ENCODE measurements around the gene MAN1C1. TPM values are rescaled to one million over a fixed set of nuclear protein-coding genes. Genes with fewer than 3 reads are reported as not detected.

Gene MAN1C1
- total and polyA plus RNA-seq, 2 donors (not counting 1 experiment from before 2014, with no cell fraction given), result 17.7 to 51.4 TPM

DNA sequence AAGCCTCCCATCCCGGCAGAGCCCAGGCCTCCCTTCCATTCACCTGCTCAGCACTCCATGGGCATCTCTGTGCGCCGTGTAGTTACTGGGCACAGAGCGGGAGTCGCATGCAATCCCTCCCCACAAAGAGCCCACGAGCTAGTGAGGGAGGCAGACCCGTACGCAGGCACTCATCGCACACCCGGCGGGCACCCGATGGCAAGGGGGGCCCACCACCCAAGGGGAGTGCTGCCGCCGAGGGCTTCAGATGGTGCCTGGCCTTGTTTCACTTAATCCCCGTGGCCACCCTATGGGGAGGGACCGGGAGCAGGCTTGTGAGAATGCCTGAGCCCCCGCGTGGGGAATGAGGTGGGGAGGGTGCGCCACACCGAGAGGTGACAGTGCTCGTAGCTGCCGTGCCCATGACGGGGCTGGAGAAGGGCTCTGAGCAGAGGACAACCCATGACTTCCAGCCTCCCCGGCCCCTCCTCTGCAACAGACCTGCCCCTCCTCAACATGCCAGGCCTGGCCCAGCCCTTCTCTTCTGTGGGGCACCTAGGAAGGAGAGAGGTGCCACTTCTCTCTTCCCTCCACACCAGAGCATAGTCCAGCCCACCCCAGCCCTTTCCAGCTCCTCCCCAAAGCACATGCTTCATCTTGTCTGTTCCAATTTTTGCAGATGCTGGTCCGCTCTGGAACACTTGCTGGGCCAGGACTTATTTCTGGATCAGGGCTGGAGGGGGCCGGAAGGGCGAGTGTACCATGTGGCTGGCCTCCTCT is 153.2 kb downstream of the MAN1C1 start:
- Histone ChIP-seq H3K27me3 (ENCODE audit: control insufficient read depth, insufficient read depth, low read length) (no peaks in the 10 kb centered on the region), H3K4me2 (ENCODE audit: extremely low read depth, insufficient read depth, low read length) (no peak overlapping the region), H3K79me2 (ENCODE audit: control insufficient read depth, insufficient read depth, low read length) (no peaks in the 10 kb centered on the region), H3K9me3 (ENCODE audit: control insufficient read depth, insufficient read depth, low read depth, low read length) (no peaks in the 10 kb centered on the region), H4K20me1 (ENCODE audit: control insufficient read depth, extremely low read depth, insufficient read depth, low read length) (no peaks in the 10 kb centered on the region), H3K4me1 (ENCODE audit: control insufficient read depth, extremely low read depth, insufficient read depth, low read length) (no peaks in the 10 kb centered on the region), H3K9ac (ENCODE audit: insufficient read depth, low read length) (no peak overlapping the region), H3K4me3 (replicated peaks in 1 of 4; ENCODE audit: control extremely low read depth in 1 of 4, insufficient read depth in 1 of 4, low read depth in 3 of 4, low read length in 4 of 4) (no peak overlapping the region), H3K36me3 (ENCODE audit: control insufficient read depth, insufficient read depth, low read length) (no peaks in the 10 kb centered on the region), H3K27ac (ENCODE audit: insufficient read depth, low read length) (no peak overlapping the region), H2AFZ (ENCODE audit: low read length) (no peak overlapping the region)
- TF ChIP-seq, protein P1, sequence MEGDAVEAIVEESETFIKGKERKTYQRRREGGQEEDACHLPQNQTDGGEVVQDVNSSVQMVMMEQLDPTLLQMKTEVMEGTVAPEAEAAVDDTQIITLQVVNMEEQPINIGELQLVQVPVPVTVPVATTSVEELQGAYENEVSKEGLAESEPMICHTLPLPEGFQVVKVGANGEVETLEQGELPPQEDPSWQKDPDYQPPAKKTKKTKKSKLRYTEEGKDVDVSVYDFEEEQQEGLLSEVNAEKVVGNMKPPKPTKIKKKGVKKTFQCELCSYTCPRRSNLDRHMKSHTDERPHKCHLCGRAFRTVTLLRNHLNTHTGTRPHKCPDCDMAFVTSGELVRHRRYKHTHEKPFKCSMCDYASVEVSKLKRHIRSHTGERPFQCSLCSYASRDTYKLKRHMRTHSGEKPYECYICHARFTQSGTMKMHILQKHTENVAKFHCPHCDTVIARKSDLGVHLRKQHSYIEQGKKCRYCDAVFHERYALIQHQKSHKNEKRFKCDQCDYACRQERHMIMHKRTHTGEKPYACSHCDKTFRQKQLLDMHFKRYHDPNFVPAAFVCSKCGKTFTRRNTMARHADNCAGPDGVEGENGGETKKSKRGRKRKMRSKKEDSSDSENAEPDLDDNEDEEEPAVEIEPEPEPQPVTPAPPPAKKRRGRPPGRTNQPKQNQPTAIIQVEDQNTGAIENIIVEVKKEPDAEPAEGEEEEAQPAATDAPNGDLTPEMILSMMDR (conservative IDR thresholded peaks at IDR 0.05 in 1 of 2, IDR thresholded peaks at IDR 0.05 in 1 of 2; ENCODE audit: low read depth in 1 of 2, low read length in 2 of 2), result no peak
- no peak for TF ChIP-seq EZH2 (IDR thresholded peaks at IDR 0.05; ENCODE audit: low read length, missing control alignments)
- DNase-seq (ENCODE audit: low read depth in 2 of 2), result no peak

GRCh38 chr1:25770541-25771220 is 154.1 kb downstream of the MAN1C1 start:
- H3K27ac ChIP-seq (ENCODE audit: insufficient read depth, low read length), result no peak overlapping the region
- H3K79me2 ChIP-seq (ENCODE audit: control insufficient read depth, insufficient read depth, low read length), result no peaks in the 10 kb centered on the region
- no peak overlapping the region for H3K9ac ChIP-seq (ENCODE audit: insufficient read depth, low read length)
- H3K36me3 ChIP-seq (ENCODE audit: control insufficient read depth, insufficient read depth, low read length), result no peaks in the 10 kb centered on the region
- H3K4me2 ChIP-seq (ENCODE audit: extremely low read depth, insufficient read depth, low read length), result no peak overlapping the region
- no peaks in the 10 kb centered on the region for H3K27me3 ChIP-seq (ENCODE audit: control insufficient read depth, insufficient read depth, low read length)
- DNase-seq (ENCODE audit: low read depth in 2 of 2), result no peak
- H3K4me1 ChIP-seq (ENCODE audit: control insufficient read depth, extremely low read depth, insufficient read depth, low read length), result no peaks in the 10 kb centered on the region
- H2AFZ ChIP-seq (ENCODE audit: low read length), result no peak overlapping the region
- H3K9me3 ChIP-seq (ENCODE audit: control insufficient read depth, insufficient read depth, low read depth, low read length), result no peaks in the 10 kb centered on the region
- H3K4me3 ChIP-seq (replicated peaks in 1 of 4; ENCODE audit: control extremely low read depth in 1 of 4, insufficient read depth in 1 of 4, low read depth in 3 of 4, low read length in 4 of 4), result no peak overlapping the region
- TF ChIP-seq, protein P1 (conservative IDR thresholded peaks at IDR 0.05 in 1 of 2, IDR thresholded peaks at IDR 0.05 in 1 of 2; ENCODE audit: low read depth in 1 of 2, low read length in 2 of 2), result no peak
- no peak for TF ChIP-seq EZH2 (IDR thresholded peaks at IDR 0.05; ENCODE audit: low read length, missing control alignments)
- no peaks in the 10 kb centered on the region for H4K20me1 ChIP-seq (ENCODE audit: control insufficient read depth, extremely low read depth, insufficient read depth, low read length)

DNA sequence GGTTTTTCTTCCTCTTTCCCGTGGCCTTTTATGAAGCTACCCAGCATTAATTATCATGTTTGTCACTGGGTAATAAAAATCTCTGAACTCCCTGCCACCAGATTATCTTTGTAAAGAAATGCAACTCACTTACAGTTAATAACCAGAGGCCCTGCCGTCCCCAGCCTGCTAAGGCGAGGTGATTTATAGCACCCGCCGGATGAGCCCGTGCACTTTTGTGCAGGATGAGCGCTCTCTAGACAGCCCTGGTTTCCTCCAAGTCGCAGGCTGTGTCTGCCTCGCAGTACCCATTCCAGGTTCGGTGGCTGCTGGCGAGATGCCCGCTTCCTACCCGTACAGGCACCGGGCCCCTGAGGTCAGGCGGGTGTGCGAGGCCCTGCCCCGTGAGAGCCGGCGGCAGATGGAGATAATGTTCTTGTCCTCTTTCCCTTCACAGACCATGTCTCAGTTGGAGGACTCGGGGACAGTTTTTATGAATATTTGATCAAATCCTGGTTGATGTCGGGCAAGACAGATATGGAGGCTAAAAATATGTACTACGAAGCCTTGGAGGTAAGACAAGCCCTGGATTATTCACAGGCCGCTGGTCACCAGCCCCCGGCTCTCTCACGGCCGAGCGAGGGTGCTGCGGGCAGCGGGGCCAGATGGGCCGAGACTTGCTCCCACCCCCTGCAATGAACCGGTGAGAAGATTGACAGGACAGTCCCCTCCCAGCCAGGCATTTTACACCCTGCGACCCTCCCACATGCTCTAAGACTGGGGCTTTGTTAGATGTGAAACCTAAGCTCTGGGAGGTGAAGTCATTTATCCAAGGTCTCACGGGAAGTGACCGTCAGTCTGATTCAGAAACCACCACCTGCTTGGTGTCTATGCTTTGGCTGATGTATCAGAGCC is 154.9 kb downstream of the MAN1C1 start:
- TF ChIP-seq, protein P1 (conservative IDR thresholded peaks at IDR 0.05 in 1 of 2, IDR thresholded peaks at IDR 0.05 in 1 of 2; ENCODE audit: low read depth in 1 of 2, low read length in 2 of 2), result no peak
- Histone ChIP-seq H4K20me1 (ENCODE audit: control insufficient read depth, extremely low read depth, insufficient read depth, low read length) (no peaks in the 10 kb centered on the region), H3K27ac (ENCODE audit: insufficient read depth, low read length) (no peak overlapping the region), H3K79me2 (ENCODE audit: control insufficient read depth, insufficient read depth, low read length) (no peaks in the 10 kb centered on the region), H3K4me3 (replicated peaks in 1 of 4; ENCODE audit: control extremely low read depth in 1 of 4, insufficient read depth in 1 of 4, low read depth in 3 of 4, low read length in 4 of 4) (no peak overlapping the region), H3K36me3 (ENCODE audit: control insufficient read depth, insufficient read depth, low read length) (no peaks in the 10 kb centered on the region), H3K9me3 (ENCODE audit: control insufficient read depth, insufficient read depth, low read depth, low read length) (no peaks in the 10 kb centered on the region), H2AFZ (ENCODE audit: low read length) (no peak overlapping the region), H3K9ac (ENCODE audit: insufficient read depth, low read length) (no peak overlapping the region), H3K4me2 (ENCODE audit: extremely low read depth, insufficient read depth, low read length) (no peak overlapping the region), H3K27me3 (ENCODE audit: control insufficient read depth, insufficient read depth, low read length) (no peaks in the 10 kb centered on the region), H3K4me1 (ENCODE audit: control insufficient read depth, extremely low read depth, insufficient read depth, low read length) (no peaks in the 10 kb centered on the region)
- DNase-seq (ENCODE audit: low read depth in 2 of 2), result peak in 1 of 2 donors; percentile 50

All from fibroblast of lung (primary cell).